AG04450 (cell line): ENCODE data around the gene LNPEP. TPM values are rescaled to one million over a fixed set of nuclear protein-coding genes. Genes with fewer than 3 reads are reported as not detected.

Experiments used
- CTCF ChIA-PET: fragments of 300-600, 350-600 bp; formaldehyde crosslinking; extraction: SDS; loops from one replicate; lab custom pipeline; 2022; ENCODE audit warnings: antibody characterized with exemption, inconsistent platforms; lab: Charles Lee
- POLR2A ChIA-PET: fragments of 350-600 bp; formaldehyde crosslinking; extraction: SDS; loops from one replicate; lab custom pipeline; 2021; ENCODE audit warnings: antibody characterized with exemption, inconsistent platforms; lab: Yijun Ruan, JAX
- DNase-seq: peaks from one replicate; pipeline ENCODE4 v3.0.0-alpha.2; 2011; ENCODE audit warnings: low read depth, low spot score
- H3K27ac ChIP-seq: one replicate; pipeline ENCODE4 v1.5.1; 2012; ENCODE audit warnings: low read depth, low read length, control low read depth
- H3K27me3 ChIP-seq: one replicate; pipeline ENCODE4 v1.6.0; 2012; ENCODE audit warnings: low read length; ENCODE audit not compliant: control insufficient read depth, insufficient read depth
- H3K4me3 ChIP-seq: 2 replicates; pipeline ENCODE4 v1.5.1; 2011; ENCODE audit warnings: mild to moderate bottlenecking, low read depth, low read length, control low read depth
- H3K9me3 ChIP-seq: 2 replicates; pipeline ENCODE4 v1.5.1; 2012; ENCODE audit warnings: low read length; ENCODE audit not compliant: control insufficient read depth, insufficient read depth
- CTCF ChIP-seq: IDR thresholded peaks from 2 replicates; pipeline ENCODE4 v1.5.1; 2011; ENCODE audit warnings: low read depth, low read length, control low read depth, inconsistent platforms
- polyA plus RNA-seq: library from polyadenylated mRNA; depleted of rRNA; stranded (reverse); fragments of >200 nt; gene quantifications from 2 replicates; pipeline ENCODE4 v1.2.3, GENCODE V29; 2011

LNPEP gene
- polyA plus RNA-seq, 1 experiment, result 13.4 TPM

DNA sequence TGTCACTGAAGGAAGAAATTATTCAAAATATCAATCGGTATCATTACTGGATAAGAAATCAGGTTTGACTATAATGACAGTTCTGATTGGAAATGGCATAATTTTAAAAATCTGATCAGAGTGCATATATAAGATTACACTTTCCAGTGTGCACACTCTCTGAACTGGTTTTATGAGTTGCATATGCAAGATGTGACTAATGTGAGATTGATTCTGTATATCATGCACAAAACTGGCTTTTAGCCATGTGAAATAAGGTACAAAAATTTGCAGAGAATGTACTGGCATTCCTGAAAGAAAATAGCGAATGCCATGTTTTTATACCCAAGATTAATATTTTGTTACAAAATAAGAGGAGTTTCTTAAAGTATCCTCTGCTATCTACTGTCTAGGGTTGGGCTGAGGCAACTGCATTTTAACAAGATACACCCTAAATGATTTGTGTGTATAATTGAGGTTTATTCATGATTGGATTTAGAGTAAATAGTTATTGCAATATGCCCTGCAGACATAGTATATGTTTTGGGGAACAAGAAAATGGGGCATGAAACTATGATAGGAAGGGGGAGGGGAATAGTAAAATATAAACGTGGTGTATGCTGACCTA is 70.7 kb downstream of the LNPEP start:
- POLR2A ChIA-PET, result no interaction called here
- Histone ChIP-seq H3K9me3 (no peaks in the 10 kb centered on the region), H3K27me3 (no peaks in the 10 kb centered on the region), H3K4me3 (no peak overlapping the region), H3K27ac (no peak overlapping the region)
- CTCF ChIA-PET, result interaction anchor here (1.1 to 2.7 kb wide), 2 partner anchors 138 to 155 kb away, joined by 3 to 8 read pairs; no protein-coding TSS in a partner anchor
- no peak for TF ChIP-seq CTCF
- DNase-seq, result no peak

GRCh38 chr5:97009212-97009898 is 73.5 kb downstream of the LNPEP start:
- Histone ChIP-seq H3K27me3 (no peaks in the 10 kb centered on the region), H3K27ac (no peak overlapping the region), H3K9me3 (no peaks in the 10 kb centered on the region), H3K4me3 (no peak overlapping the region)
- ChIA-PET POLR2A (no interaction called here), CTCF (interaction anchor here (2.7 kb wide), 1 partner anchor 141 kb away, joined by 8 read pairs; no protein-coding TSS in a partner anchor)
- no peak for DNase-seq
- TF ChIP-seq CTCF, result no peak

DNA sequence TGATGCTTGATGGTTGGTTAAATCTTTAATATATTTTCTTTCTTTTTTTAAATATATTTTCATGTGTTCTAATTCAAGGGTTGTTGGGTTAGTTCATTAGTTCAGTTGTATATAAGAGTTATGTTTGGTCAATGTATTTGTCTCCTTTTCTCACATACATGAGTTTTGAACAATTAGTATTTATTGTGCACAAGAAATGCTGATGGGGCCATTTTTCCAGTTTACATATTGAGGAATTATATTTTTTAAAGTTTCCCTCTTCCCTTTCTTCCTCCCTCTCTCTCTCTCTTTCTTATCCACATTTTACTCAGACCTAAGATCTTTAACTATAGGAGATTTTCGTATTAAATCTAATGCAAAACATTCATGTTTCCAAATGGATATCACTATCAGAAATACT is 74.0 kb downstream of the LNPEP start:
- H3K9me3 ChIP-seq, result no peaks in the 10 kb centered on the region
- no peak for DNase-seq
- no peak overlapping the region for H3K27ac ChIP-seq
- ChIA-PET POLR2A (no interaction called here), CTCF (no interaction called here)
- H3K27me3 ChIP-seq, result no peaks in the 10 kb centered on the region
- no peak overlapping the region for H3K4me3 ChIP-seq
- TF ChIP-seq CTCF, result no peak

- Histone ChIP-seq H3K27me3 (no peaks in the 10 kb centered on the region), H3K27ac (no peak overlapping the region), H3K9me3 (no peaks in the 10 kb centered on the region), H3K4me3 (no peak overlapping the region)
- ChIA-PET CTCF (interaction anchor here (0.7 kb wide), 1 partner anchor 13 kb away, joined by 3 read pairs; no protein-coding TSS in a partner anchor), POLR2A (no interaction called here)
- no peak for DNase-seq
- no peak for TF ChIP-seq CTCF
These were observed 74.7 kb downstream of the LNPEP start for GRCh38 chr5:97010606-97011005.

GRCh38 chr5:97011567-97011966 is 75.7 kb downstream of the LNPEP start:
- no peak for TF ChIP-seq CTCF
- Histone ChIP-seq H3K9me3 (no peaks in the 10 kb centered on the region), H3K27me3 (no peaks in the 10 kb centered on the region), H3K4me3 (no peak overlapping the region), H3K27ac (no peak overlapping the region)
- CTCF ChIA-PET, result no interaction called here
- POLR2A ChIA-PET, result no interaction called here
- DNase-seq, result no peak
